Hippocampal formation (tissue), 2 donors: ENCODE data around the gene FGR.

ENCODE experiments used
- DNase-seq, 2 donors: peaks; one replicate each; lab custom pipeline; 2025; lab: John Stamatoyannopoulos, UW

FGR gene

DNA sequence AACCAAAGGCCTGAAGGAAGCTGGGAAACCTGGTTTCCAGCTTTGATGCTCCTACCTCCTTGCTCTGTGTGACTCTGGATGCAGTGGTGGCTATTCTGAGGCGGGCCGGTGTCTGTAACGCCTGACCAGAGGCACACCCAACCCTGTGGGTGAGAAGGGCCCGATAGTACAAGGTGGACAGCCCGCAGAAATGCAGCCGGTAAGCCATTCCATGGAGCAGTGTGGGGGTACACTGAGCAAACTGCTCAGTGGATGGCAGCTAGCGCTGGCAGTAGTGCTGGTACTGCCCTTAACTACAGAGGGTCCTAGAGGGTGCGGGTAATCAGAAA, 67.0 kb downstream of the FGR start:
- no peak for DNase-seq

DNA sequence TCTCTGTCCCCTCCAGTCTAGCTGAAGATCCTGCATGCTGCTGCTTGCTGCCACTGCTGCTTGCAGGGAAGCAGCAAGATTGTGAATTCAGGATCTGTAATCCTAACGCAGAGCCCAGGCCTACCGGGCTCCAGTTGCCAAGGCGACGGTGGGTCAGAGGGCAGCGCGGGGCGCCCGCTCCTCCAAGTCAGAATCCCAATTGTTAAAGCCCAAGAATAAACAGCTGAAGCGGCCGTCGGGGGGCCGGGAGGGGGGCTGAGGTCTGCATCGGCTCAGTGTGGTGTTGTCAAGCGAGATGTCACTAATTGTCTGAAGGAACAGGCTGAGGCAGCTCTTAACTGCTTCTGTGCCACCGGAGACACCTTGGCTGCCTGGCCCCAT, 67.8 kb downstream of the FGR start:
- no peak for DNase-seq

- no peak for DNase-seq
Observed at GRCh38 chr1:27566462-27567145, 68.4 kb downstream of the FGR start.

DNA sequence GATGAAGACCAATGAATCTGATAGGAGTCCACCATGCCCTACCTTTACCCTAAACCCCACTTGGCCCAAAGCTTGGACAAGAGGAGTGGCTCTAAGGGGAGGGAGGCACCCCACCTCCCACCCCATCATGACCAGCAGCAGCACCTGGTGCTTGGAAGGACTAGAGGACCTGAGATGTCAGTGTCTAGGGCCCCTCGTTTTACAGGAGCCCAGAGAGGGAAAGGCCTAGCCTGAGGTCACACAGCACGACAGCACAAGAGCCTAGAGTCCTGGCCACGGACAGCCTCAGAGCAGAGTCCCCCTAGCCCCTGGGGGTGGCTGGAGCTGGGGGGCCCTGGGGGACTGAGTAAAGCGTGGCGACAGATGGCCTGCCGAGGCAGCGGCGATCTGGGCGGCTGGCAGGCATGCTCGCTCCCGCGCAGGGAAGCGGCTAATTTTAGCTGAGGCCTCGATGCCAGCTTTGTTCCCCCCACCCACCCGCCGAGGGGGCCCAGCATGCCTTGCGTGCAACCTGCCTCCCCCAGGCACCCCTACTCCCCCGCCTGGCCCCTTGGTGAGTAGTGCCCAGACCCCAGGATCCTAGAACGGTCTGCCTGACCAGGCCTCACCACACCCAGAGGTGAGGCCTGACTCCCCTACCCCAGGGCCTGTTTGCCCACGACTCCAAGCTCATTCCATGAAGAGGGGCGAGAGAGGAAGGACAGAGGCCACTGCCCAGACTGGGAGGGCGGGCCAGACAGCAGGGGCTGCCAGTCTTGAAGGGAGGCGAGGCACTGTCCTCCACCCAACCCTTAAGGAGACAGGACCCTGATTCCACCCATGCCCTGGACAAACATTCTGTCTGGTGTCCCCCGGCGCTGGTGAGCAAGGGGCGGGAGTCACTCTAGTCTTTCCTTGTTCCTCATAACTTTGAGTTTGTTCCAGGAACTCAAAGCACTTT, 70.0 kb downstream of the FGR start:
- no peak for DNase-seq

GRCh38 chr1:27563591-27564471, 71.2 kb downstream of the FGR start:
- DNase-seq = no peak

DNA sequence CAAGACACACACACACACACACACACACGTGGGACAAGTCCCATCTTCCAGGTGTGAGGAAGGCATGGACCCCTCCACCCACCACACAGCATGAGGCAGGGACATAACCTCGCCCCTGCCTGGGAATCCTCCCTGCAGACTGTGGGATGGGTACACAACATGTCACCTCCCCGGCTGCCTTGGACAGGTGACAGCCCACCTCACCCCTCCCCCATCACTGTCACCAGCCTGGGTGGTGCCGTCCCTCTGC, 71.7 kb downstream of the FGR start:
- DNase-seq = no peak

GRCh38 chr1:27562534-27563340, 72.2 kb downstream of the FGR start:
- no peak for DNase-seq
